Omental fat pad (tissue), 4 donors: ENCODE data around the gene ATXN7L1. TPM values are rescaled to one million over a fixed set of nuclear protein-coding genes. Genes with fewer than 3 reads are reported as not detected.
A peak's percentile ranks its signal among the peaks of the same experiment; 100 is the strongest.

Source experiments
- ATAC-seq: fragments of 150-250 bp; one replicate; pipeline ENCODE4 v1.9.1; 2016; ENCODE audit warnings: mild to moderate bottlenecking, moderate library complexity; ENCODE audit not compliant: low FRiP score
- DNase-seq: peaks from one replicate; pipeline ENCODE4 v3.0.0-alpha.2; 2019; ENCODE audit warnings: low spot score
- CTCF ChIP-seq, 3 donors: fragments of 450-650 bp; IDR thresholded peaks; one replicate each; pipeline ENCODE4 v1.5.1; 2016 to 2017; ENCODE audit warnings: antibody characterized with exemption in 3 of 3, mild to moderate bottlenecking in 3 of 3, moderate library complexity in 2 of 3
- total RNA-seq, 4 donors: library from RNA; depleted of rRNA; stranded (reverse); fragments of >200 nt; gene quantifications; one replicate each; pipeline ENCODE4 v1.1.0, GENCODE V29; 2016

ATXN7L1 gene
- total RNA-seq, 4 donors from 2014 or later: 10.6 to 19.5 (median 12.2) TPM

- DNase-seq: no peak
Measured at GRCh38 chr7:105879782-105880181, 3.4 kb upstream of the ATXN7L1 start.

GRCh38 chr7:105878746-105879605, 2.6 kb upstream of the ATXN7L1 start:
- ATAC-seq (no peak), DNase-seq (no peak)
- TF ChIP-seq CTCF (IDR thresholded peaks at IDR 0.05): no peak

More at GRCh38 chr7:105879782-105880181, 3.4 kb upstream of the ATXN7L1 start:
- no peak for ATAC-seq
- no peak for TF ChIP-seq CTCF (IDR thresholded peaks at IDR 0.05)

- ATAC-seq (no peak), DNase-seq (no peak)
- no peak for TF ChIP-seq CTCF (IDR thresholded peaks at IDR 0.05)
Measured at GRCh38 chr7:105877736-105878135, 1.3 kb upstream of the ATXN7L1 start.

- peak; percentile 20 for ATAC-seq
- no peak for TF ChIP-seq CTCF (IDR thresholded peaks at IDR 0.05)
- DNase-seq: no peak
Measured at GRCh38 chr7:105876964-105877601, 684 bp upstream of the ATXN7L1 start.

- DNase-seq (no peak), ATAC-seq (no peak)
- TF ChIP-seq CTCF (IDR thresholded peaks at IDR 0.05): no peak
Measured at GRCh38 chr7:105875505-105875904, 894 bp downstream of the ATXN7L1 start.

GRCh38 chr7:105874055-105874454, 2.3 kb downstream of the ATXN7L1 start:
- no peak for ATAC-seq
- no peak for DNase-seq

More at GRCh38 chr7:105874055-105874454, 2.3 kb downstream of the ATXN7L1 start:
- TF ChIP-seq CTCF (IDR thresholded peaks at IDR 0.05): no peak
